ENCODE measurements around the gene TRIO. TPM values are rescaled to one million over a fixed set of nuclear protein-coding genes. Genes with fewer than 3 reads are reported as not detected.

Gene TRIO
- total and polyA plus RNA-seq, 10 of the 15 experiments (the other 5 are each of a cell fraction or from before 2014, with no cell fraction given): 5.1 to 96.4 (median 44.6) TPM

GRCh38 chr5:14144586-14145434 is 1.7 kb downstream of the TRIO start (continued):
- TF ChIP-seq NR2F1 (conservative IDR thresholded peaks at IDR 0.05) (peak; percentile 54), NRF1 (conservative IDR thresholded peaks at IDR 0.05; ENCODE audit: low read depth, low read length) (no peak), EP300 (IDR thresholded peaks at IDR 0.05; ENCODE audit: borderline replicate concordance in 1 of 2, control insufficient read depth in 1 of 2, low read depth in 2 of 2, low read length in 2 of 2) (no peak), SUZ12 (IDR thresholded peaks at IDR 0.05; ENCODE audit: unreplicated experiment) (no peak), CTCF (IDR thresholded peaks at IDR 0.05 in 2 of 3, conservative IDR thresholded peaks at IDR 0.05 in 1 of 3; ENCODE audit: control insufficient read depth in 2 of 3, extremely low read depth in 1 of 3, insufficient read depth in 1 of 3, low read depth in 3 of 3, low read length in 3 of 3) (0 out of 6 replicates have a peak, but pooled peaks of 1 of the 3 experiments have one; percentile 11), SP1 (IDR thresholded peaks at IDR 0.05; ENCODE audit: low read depth, low read length) (peak; percentile 77), KAT2A (conservative IDR thresholded peaks at IDR 0.05; ENCODE audit: control insufficient read depth, low read depth, low read length) (no peak), PML (IDR thresholded peaks at IDR 0.05; ENCODE audit: low read length) (no peak), SREBF1 (IDR thresholded peaks at IDR 0.05; ENCODE audit: low read length) (no peak), TCF7 (IDR thresholded peaks at IDR 0.05; ENCODE audit: borderline replicate concordance) (no peak), HDAC6 (IDR thresholded peaks at IDR 0.05; ENCODE audit: unreplicated experiment) (no peak), FOXK2 (IDR thresholded peaks at IDR 0.05) (no peak), SMARCA5 (IDR thresholded peaks at IDR 0.05) (0 out of 2 replicates have a peak, but pooled peaks have one; percentile 40)
- TF ChIP-seq, protein P1, sequence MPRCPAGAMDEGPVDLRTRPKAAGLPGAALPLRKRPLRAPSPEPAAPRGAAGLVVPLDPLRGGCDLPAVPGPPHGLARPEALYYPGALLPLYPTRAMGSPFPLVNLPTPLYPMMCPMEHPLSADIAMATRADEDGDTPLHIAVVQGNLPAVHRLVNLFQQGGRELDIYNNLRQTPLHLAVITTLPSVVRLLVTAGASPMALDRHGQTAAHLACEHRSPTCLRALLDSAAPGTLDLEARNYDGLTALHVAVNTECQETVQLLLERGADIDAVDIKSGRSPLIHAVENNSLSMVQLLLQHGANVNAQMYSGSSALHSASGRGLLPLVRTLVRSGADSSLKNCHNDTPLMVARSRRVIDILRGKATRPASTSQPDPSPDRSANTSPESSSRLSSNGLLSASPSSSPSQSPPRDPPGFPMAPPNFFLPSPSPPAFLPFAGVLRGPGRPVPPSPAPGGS (IDR thresholded peaks at IDR 0.05; ENCODE audit: borderline replicate concordance, insufficient read depth, low read depth, low read length, poor library complexity, severe bottlenecking): no peak
- TF ChIP-seq, protein P2, sequence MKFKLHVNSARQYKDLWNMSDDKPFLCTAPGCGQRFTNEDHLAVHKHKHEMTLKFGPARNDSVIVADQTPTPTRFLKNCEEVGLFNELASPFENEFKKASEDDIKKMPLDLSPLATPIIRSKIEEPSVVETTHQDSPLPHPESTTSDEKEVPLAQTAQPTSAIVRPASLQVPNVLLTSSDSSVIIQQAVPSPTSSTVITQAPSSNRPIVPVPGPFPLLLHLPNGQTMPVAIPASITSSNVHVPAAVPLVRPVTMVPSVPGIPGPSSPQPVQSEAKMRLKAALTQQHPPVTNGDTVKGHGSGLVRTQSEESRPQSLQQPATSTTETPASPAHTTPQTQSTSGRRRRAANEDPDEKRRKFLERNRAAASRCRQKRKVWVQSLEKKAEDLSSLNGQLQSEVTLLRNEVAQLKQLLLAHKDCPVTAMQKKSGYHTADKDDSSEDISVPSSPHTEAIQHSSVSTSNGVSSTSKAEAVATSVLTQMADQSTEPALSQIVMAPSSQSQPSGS (IDR thresholded peaks at IDR 0.05; ENCODE audit: low read length): no peak
- TF ChIP-seq, protein P3, sequence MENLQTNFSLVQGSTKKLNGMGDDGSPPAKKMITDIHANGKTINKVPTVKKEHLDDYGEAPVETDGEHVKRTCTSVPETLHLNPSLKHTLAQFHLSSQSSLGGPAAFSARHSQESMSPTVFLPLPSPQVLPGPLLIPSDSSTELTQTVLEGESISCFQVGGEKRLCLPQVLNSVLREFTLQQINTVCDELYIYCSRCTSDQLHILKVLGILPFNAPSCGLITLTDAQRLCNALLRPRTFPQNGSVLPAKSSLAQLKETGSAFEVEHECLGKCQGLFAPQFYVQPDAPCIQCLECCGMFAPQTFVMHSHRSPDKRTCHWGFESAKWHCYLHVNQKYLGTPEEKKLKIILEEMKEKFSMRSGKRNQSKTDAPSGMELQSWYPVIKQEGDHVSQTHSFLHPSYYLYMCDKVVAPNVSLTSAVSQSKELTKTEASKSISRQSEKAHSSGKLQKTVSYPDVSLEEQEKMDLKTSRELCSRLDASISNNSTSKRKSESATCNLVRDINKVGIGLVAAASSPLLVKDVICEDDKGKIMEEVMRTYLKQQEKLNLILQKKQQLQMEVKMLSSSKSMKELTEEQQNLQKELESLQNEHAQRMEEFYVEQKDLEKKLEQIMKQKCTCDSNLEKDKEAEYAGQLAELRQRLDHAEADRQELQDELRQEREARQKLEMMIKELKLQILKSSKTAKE (IDR thresholded peaks at IDR 0.05; ENCODE audit: low read depth, poor library complexity, severe bottlenecking): no peak
- TF ChIP-seq, protein P4, sequence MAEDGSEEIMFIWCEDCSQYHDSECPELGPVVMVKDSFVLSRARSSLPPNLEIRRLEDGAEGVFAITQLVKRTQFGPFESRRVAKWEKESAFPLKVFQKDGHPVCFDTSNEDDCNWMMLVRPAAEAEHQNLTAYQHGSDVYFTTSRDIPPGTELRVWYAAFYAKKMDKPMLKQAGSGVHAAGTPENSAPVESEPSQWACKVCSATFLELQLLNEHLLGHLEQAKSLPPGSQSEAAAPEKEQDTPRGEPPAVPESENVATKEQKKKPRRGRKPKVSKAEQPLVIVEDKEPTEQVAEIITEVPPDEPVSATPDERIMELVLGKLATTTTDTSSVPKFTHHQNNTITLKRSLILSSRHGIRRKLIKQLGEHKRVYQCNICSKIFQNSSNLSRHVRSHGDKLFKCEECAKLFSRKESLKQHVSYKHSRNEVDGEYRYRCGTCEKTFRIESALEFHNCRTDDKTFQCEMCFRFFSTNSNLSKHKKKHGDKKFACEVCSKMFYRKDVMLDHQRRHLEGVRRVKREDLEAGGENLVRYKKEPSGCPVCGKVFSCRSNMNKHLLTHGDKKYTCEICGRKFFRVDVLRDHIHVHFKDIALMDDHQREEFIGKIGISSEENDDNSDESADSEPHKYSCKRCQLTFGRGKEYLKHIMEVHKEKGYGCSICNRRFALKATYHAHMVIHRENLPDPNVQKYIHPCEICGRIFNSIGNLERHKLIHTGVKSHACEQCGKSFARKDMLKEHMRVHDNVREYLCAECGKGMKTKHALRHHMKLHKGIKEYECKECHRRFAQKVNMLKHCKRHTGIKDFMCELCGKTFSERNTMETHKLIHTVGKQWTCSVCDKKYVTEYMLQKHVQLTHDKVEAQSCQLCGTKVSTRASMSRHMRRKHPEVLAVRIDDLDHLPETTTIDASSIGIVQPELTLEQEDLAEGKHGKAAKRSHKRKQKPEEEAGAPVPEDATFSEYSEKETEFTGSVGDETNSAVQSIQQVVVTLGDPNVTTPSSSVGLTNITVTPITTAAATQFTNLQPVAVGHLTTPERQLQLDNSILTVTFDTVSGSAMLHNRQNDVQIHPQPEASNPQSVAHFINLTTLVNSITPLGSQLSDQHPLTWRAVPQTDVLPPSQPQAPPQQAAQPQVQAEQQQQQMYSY (CRISPR knock-in tag; IDR thresholded peaks at IDR 0.05): no peak
